Measurements from ENCODE around the gene WNT9A. TPM values are rescaled to one million over a fixed set of nuclear protein-coding genes. Genes with fewer than 3 reads are reported as not detected.

The WNT9A gene
- total RNA-seq, 1 experiment from 2014 or later, result 0.24 TPM

DNA sequence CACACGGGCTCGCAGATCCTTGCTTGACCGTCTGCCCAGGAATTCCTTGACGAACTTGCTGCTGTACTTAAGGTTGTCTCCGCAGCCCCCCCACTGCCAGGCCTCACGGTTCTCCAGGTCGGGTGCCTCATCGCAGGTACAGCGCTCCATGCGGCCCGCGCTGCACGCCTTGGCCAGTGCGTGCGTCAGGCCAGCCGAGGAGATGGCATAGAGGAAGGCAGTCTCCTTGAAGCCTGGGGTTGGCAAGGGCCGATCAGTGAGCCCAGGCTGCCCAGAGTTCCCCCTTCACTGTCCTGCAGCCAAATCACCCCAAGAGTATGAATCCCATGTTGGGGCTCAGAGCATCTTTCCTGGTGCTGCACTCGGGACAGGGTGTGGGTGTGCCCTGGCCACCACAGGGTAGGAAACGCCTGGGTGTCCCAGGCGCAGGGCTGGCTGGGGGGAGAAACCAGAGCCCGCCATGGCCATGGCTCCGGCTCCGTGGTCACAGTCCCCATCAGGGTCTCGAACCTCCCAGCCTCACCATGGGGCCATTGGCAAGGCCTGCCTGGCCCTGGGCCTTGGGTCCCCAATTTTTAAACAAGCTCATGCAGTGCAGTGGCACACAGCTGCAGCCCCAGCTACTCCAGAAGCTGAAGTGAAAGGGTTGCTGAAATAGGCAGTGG lies 23.4 kb downstream of the WNT9A start:
- no peaks in the 10 kb centered on the region for H3K4me1 Mint-ChIP-seq (ENCODE audit: low read depth, unreplicated experiment)
- DNase-seq, result no peak
- intact Hi-C loops (cut with micrococcal nuclease; ENCODE audit: unreplicated experiment), result no loop called here
- H3K36me3 Mint-ChIP-seq (ENCODE audit: insufficient read depth, unreplicated experiment), result no peaks in the 10 kb centered on the region
- TF ChIP-seq, protein P1, sequence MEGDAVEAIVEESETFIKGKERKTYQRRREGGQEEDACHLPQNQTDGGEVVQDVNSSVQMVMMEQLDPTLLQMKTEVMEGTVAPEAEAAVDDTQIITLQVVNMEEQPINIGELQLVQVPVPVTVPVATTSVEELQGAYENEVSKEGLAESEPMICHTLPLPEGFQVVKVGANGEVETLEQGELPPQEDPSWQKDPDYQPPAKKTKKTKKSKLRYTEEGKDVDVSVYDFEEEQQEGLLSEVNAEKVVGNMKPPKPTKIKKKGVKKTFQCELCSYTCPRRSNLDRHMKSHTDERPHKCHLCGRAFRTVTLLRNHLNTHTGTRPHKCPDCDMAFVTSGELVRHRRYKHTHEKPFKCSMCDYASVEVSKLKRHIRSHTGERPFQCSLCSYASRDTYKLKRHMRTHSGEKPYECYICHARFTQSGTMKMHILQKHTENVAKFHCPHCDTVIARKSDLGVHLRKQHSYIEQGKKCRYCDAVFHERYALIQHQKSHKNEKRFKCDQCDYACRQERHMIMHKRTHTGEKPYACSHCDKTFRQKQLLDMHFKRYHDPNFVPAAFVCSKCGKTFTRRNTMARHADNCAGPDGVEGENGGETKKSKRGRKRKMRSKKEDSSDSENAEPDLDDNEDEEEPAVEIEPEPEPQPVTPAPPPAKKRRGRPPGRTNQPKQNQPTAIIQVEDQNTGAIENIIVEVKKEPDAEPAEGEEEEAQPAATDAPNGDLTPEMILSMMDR (IDR thresholded peaks at IDR 0.05; ENCODE audit: unreplicated experiment), result no peak
- CTCF ChIA-PET, result no interaction called here
- peaks cover 18% of the 10 kb centered on the region for H3K27me3 Mint-ChIP-seq (ENCODE audit: unreplicated experiment)
- H3K9me3 Mint-ChIP-seq (ENCODE audit: low read depth, unreplicated experiment), result no peaks in the 10 kb centered on the region
- no peak overlapping the region for H3K27ac Mint-ChIP-seq (ENCODE audit: unreplicated experiment)
- BruUV-seq (replicated peaks), result no TSS peak
- H3K4me3 Mint-ChIP-seq (ENCODE audit: low read depth, unreplicated experiment), result no peak overlapping the region

- Mint-ChIP-seq H3K9me3 (ENCODE audit: low read depth, unreplicated experiment) (no peaks in the 10 kb centered on the region), H3K36me3 (ENCODE audit: insufficient read depth, unreplicated experiment) (no peaks in the 10 kb centered on the region), H3K27ac (ENCODE audit: unreplicated experiment) (no peak overlapping the region), H3K27me3 (ENCODE audit: unreplicated experiment) (peaks cover 26% of the 10 kb centered on the region), H3K4me1 (ENCODE audit: low read depth, unreplicated experiment) (no peaks in the 10 kb centered on the region), H3K4me3 (ENCODE audit: low read depth, unreplicated experiment) (no peak overlapping the region)
- TF ChIP-seq, protein P1 (IDR thresholded peaks at IDR 0.05; ENCODE audit: unreplicated experiment), result no peak
- intact Hi-C loops (cut with micrococcal nuclease; ENCODE audit: unreplicated experiment), result no loop called here
- CTCF ChIA-PET, result no interaction called here
- no peak for DNase-seq
- no TSS peak for BruUV-seq (replicated peaks)
These were observed 24.2 kb downstream of the WNT9A start for GRCh38 chr1:227923353-227924167.

- no peaks in the 10 kb centered on the region for H3K36me3 Mint-ChIP-seq (ENCODE audit: insufficient read depth, unreplicated experiment)
- DNase-seq, result no peak
- no peaks in the 10 kb centered on the region for H3K9me3 Mint-ChIP-seq (ENCODE audit: low read depth, unreplicated experiment)
- TF ChIP-seq, protein P1 (IDR thresholded peaks at IDR 0.05; ENCODE audit: unreplicated experiment), result no peak
- H3K4me3 Mint-ChIP-seq (ENCODE audit: low read depth, unreplicated experiment), result no peak overlapping the region
- intact Hi-C loops (cut with micrococcal nuclease; ENCODE audit: unreplicated experiment), result no loop called here
- peaks cover 34% of the 10 kb centered on the region for H3K27me3 Mint-ChIP-seq (ENCODE audit: unreplicated experiment)
- H3K27ac Mint-ChIP-seq (ENCODE audit: unreplicated experiment), result no peak overlapping the region
- CTCF ChIA-PET, result no interaction called here
- H3K4me1 Mint-ChIP-seq (ENCODE audit: low read depth, unreplicated experiment), result no peaks in the 10 kb centered on the region
- no TSS peak for BruUV-seq (replicated peaks)
These were observed 25.0 kb downstream of the WNT9A start for GRCh38 chr1:227922501-227923352.

- no peaks in the 10 kb centered on the region for H3K9me3 Mint-ChIP-seq (ENCODE audit: low read depth, unreplicated experiment)
- BruUV-seq (replicated peaks), result no TSS peak
- intact Hi-C loops (cut with micrococcal nuclease; ENCODE audit: unreplicated experiment), result no loop called here
These were observed 26.1 kb downstream of the WNT9A start for GRCh38 chr1:227921461-227922185.

More at GRCh38 chr1:227921461-227922185, 26.1 kb downstream of the WNT9A start:
- CTCF ChIA-PET, result interaction anchor here (0.6 kb wide), 1 partner anchor 342 kb away, joined by 4 read pairs; no protein-coding TSS in a partner anchor
- Mint-ChIP-seq H3K4me1 (ENCODE audit: low read depth, unreplicated experiment) (no peaks in the 10 kb centered on the region), H3K4me3 (ENCODE audit: low read depth, unreplicated experiment) (no peak overlapping the region), H3K27me3 (ENCODE audit: unreplicated experiment) (peaks cover 36% of the 10 kb centered on the region), H3K27ac (ENCODE audit: unreplicated experiment) (no peak overlapping the region), H3K36me3 (ENCODE audit: insufficient read depth, unreplicated experiment) (no peaks in the 10 kb centered on the region)
- no peak for DNase-seq
- TF ChIP-seq, protein P1 (IDR thresholded peaks at IDR 0.05; ENCODE audit: unreplicated experiment), result no peak
